HG03095 (cell line): ENCODE data around the gene COG5.
"Not testable (repeated sequence)": the region's sequence is repeated elsewhere in the genome, so short reads cannot be mapped to it uniquely, and the experiment has no call there.

Source experiments
- ATAC-seq: cut with Tn5 transposase; IDR thresholded peaks from one replicate; pipeline ENCODE4 v1.9.1; 2021; ENCODE audit warnings: moderate library complexity; ENCODE audit not compliant: unreplicated experiment

Gene COG5

GRCh38 chr7:107167483-107168232 is 396.1 kb downstream of the COG5 start:
- no peak for ATAC-seq

GRCh38 chr7:107166736-107167426 is 396.8 kb downstream of the COG5 start:
- no peak for ATAC-seq

- ATAC-seq: no peak
These were observed 398.4 kb downstream of the COG5 start for GRCh38 chr7:107165341-107165740.

- no peak for ATAC-seq
These were observed 399.6 kb downstream of the COG5 start for GRCh38 chr7:107164092-107164491.

GRCh38 chr7:107162475-107162874 is 401.2 kb downstream of the COG5 start:
- no peak for ATAC-seq

- ATAC-seq: no peak
These were observed 402.3 kb downstream of the COG5 start for GRCh38 chr7:107161415-107161814.

- ATAC-seq: no peak
These were observed 403.3 kb downstream of the COG5 start for GRCh38 chr7:107160389-107160788.

- ATAC-seq: no peak
These were observed 405.7 kb downstream of the COG5 start for GRCh38 chr7:107158028-107158427.

GRCh38 chr7:107157091-107157490 is 406.6 kb downstream of the COG5 start:
- no peak for ATAC-seq

- not testable (repeated sequence) for ATAC-seq
These were observed 408.0 kb downstream of the COG5 start for GRCh38 chr7:107155726-107156125.

- ATAC-seq: no peak
These were observed 408.9 kb downstream of the COG5 start for GRCh38 chr7:107154826-107155225.

GRCh38 chr7:107152011-107152410 is 411.7 kb downstream of the COG5 start:
- ATAC-seq: no peak
